Measurements from ENCODE around the gene CHCHD6.

DNA sequence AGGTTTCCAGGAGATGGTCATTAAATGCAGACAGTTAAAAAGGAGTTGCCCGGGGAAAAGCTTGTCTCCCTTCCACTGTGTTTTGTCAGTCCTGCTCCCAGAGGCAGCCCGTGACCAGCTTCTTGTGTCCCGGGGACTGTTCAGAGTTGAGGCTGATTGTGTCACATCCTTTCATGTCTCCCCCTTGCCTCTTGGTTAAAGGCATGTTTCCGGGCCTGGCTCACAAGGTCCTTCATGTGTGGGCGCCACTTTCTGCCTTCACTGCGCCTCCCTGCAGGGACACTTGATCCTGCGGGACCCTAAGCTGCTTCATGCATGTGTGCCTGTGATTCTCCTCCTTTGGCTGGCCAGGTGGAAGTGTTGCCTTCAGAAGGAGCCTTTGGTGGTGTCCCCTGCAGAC, 9.2 kb downstream of the CHCHD6 start:
- TF ChIP-seq, protein P1, sequence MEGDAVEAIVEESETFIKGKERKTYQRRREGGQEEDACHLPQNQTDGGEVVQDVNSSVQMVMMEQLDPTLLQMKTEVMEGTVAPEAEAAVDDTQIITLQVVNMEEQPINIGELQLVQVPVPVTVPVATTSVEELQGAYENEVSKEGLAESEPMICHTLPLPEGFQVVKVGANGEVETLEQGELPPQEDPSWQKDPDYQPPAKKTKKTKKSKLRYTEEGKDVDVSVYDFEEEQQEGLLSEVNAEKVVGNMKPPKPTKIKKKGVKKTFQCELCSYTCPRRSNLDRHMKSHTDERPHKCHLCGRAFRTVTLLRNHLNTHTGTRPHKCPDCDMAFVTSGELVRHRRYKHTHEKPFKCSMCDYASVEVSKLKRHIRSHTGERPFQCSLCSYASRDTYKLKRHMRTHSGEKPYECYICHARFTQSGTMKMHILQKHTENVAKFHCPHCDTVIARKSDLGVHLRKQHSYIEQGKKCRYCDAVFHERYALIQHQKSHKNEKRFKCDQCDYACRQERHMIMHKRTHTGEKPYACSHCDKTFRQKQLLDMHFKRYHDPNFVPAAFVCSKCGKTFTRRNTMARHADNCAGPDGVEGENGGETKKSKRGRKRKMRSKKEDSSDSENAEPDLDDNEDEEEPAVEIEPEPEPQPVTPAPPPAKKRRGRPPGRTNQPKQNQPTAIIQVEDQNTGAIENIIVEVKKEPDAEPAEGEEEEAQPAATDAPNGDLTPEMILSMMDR (conservative IDR thresholded peaks at IDR 0.05), result no peak
- TF ChIP-seq EZH2 (IDR thresholded peaks at IDR 0.05; ENCODE audit: low read depth), result no peak

All from PC-9 (cell line).